Mucosa of stomach (tissue), 1 donor: ENCODE results near the gene VPS16.
"Not testable (repeated sequence)": the region's sequence is repeated elsewhere in the genome, so short reads cannot be mapped to it uniquely, and the experiment has no call there.

Experiments
- H3K27me3 ChIP-seq: one replicate; pipeline ENCODE4 v1.7.0; 2013; ENCODE audit warnings: mild to moderate bottlenecking, low read length; ENCODE audit not compliant: control insufficient read depth, insufficient read depth
- H3K36me3 ChIP-seq: one replicate; pipeline ENCODE4 v1.7.0; 2013; ENCODE audit warnings: low read length; ENCODE audit not compliant: control insufficient read depth, insufficient read depth
- H3K4me1 ChIP-seq: one replicate; pipeline ENCODE4 v1.7.0; 2013; ENCODE audit warnings: mild to moderate bottlenecking, low read length; ENCODE audit not compliant: control insufficient read depth, insufficient read depth
- H3K4me3 ChIP-seq: one replicate; pipeline ENCODE4 v1.7.0; 2013; ENCODE audit warnings: low read length
- H3K9ac ChIP-seq: one replicate; pipeline ENCODE4 v1.7.0; 2013; ENCODE audit warnings: mild to moderate bottlenecking, low read length, moderate library complexity
- H3K9me3 ChIP-seq: one replicate; pipeline ENCODE4 v1.7.0; 2013; ENCODE audit warnings: mild to moderate bottlenecking, low read length, moderate library complexity; ENCODE audit not compliant: control insufficient read depth
- donor health status: Pancreatic carcinoma.

The VPS16 gene

DNA sequence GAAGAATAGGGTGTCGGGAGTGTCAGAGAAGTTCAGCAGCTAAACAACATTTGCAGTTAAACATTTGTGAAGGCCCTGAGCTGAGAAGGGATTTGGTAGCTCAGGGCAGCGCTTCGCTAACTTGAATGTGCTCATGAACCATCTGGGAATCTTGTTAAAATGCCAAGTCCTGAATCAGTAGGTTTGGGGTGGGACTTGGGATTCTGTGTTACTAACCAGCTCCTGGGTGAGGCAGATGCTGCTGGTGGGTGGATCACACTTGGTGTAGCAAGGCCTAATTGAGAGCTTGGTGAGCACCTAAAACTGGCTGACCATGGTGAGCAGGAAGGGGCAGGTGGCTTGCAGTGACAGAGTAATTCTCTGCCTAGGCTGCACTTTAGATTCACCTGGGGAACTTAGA, 38.6 kb downstream of the VPS16 start:
- Histone ChIP-seq H3K27me3 (no peaks in the 10 kb centered on the region), H3K9me3 (no peaks in the 10 kb centered on the region), H3K4me3 (no peak overlapping the region), H3K36me3 (no peaks in the 10 kb centered on the region), H3K4me1 (peaks cover 8% of the 10 kb centered on the region), H3K9ac (no peak overlapping the region)

- Histone ChIP-seq H3K4me3 (no peak overlapping the region), H3K27me3 (no peaks in the 10 kb centered on the region), H3K4me1 (no peaks in the 10 kb centered on the region), H3K36me3 (no peaks in the 10 kb centered on the region), H3K9ac (no peak overlapping the region), H3K9me3 (no peaks in the 10 kb centered on the region)
Measured at GRCh38 chr20:2880650-2881049, 40.1 kb downstream of the VPS16 start.

GRCh38 chr20:2883726-2884637, 43.4 kb downstream of the VPS16 start:
- Histone ChIP-seq H3K9ac (no peak overlapping the region), H3K9me3 (no peaks in the 10 kb centered on the region), H3K4me3 (no peak overlapping the region), H3K4me1 (no peaks in the 10 kb centered on the region), H3K36me3 (no peaks in the 10 kb centered on the region), H3K27me3 (no peaks in the 10 kb centered on the region)

GRCh38 chr20:2887715-2888114, 47.2 kb downstream of the VPS16 start:
- H3K4me1 ChIP-seq = peaks cover 4% of the 10 kb centered on the region
- no peaks in the 10 kb centered on the region for H3K36me3 ChIP-seq
- H3K9me3 ChIP-seq = no peaks in the 10 kb centered on the region
- H3K27me3 ChIP-seq = no peaks in the 10 kb centered on the region
- H3K9ac ChIP-seq = no peak overlapping the region
- no peak overlapping the region for H3K4me3 ChIP-seq

- H3K27me3 ChIP-seq = no peaks in the 10 kb centered on the region
- no peak overlapping the region for H3K4me3 ChIP-seq
- H3K4me1 ChIP-seq = peaks cover 4% of the 10 kb centered on the region
- H3K9me3 ChIP-seq = no peaks in the 10 kb centered on the region
- H3K36me3 ChIP-seq = no peaks in the 10 kb centered on the region
- no peak overlapping the region for H3K9ac ChIP-seq
Measured at GRCh38 chr20:2888224-2888955, 47.8 kb downstream of the VPS16 start.

DNA sequence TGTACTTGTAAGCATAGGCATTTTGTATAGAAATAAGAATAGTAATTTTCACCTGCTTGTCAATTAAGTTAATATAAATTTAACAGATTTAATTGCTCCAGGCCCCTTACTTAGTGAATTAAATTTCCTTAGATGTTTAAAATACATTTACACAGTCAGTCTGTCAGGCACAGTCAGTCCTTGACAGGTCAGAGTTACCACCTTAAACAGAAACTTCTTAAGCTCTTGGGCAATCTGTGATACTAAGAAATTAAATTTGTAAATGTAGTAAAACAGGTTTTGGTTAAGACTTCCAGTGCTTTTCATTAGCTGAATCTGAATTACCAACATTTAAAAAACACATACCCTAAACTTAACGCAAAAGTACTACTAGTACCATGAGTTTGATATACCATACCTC, 48.7 kb downstream of the VPS16 start:
- peaks cover 4% of the 10 kb centered on the region for H3K4me1 ChIP-seq
- no peaks in the 10 kb centered on the region for H3K27me3 ChIP-seq
- no peak overlapping the region for H3K4me3 ChIP-seq
- no peak overlapping the region for H3K9ac ChIP-seq
- no peaks in the 10 kb centered on the region for H3K36me3 ChIP-seq
- H3K9me3 ChIP-seq = no peaks in the 10 kb centered on the region

- H3K4me3 ChIP-seq = no peak overlapping the region
- H3K27me3 ChIP-seq = no peaks in the 10 kb centered on the region
- H3K4me1 ChIP-seq = peaks cover 4% of the 10 kb centered on the region
- no peaks in the 10 kb centered on the region for H3K9me3 ChIP-seq
- no peaks in the 10 kb centered on the region for H3K36me3 ChIP-seq
- no peak overlapping the region for H3K9ac ChIP-seq
Measured at GRCh38 chr20:2889797-2890196, 49.3 kb downstream of the VPS16 start.

- no peaks in the 10 kb centered on the region for H3K9me3 ChIP-seq
- H3K36me3 ChIP-seq = no peaks in the 10 kb centered on the region
- no peak overlapping the region for H3K9ac ChIP-seq
- no peaks in the 10 kb centered on the region for H3K27me3 ChIP-seq
- H3K4me1 ChIP-seq = peaks cover 4% of the 10 kb centered on the region
- no peak overlapping the region for H3K4me3 ChIP-seq
Measured at GRCh38 chr20:2890742-2891141, 50.2 kb downstream of the VPS16 start.

DNA sequence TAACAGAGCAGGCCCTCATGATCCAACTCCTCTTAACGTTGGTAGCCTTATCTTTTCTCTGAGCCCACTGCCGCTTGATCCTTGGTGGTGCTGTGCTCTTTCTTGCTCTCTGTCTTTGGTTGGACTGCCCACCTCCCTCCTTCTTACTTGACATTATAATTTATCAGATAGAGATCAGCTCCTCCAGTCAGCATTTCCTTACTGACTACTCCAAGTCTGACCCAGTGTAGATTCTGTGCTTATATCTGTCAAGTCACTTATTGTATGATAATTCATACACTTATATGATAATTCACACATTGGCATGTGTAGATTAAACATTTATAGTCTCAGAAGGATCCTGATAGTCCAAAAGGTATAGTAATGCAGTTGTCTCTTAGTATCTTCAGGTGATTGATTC, 50.8 kb downstream of the VPS16 start:
- Histone ChIP-seq H3K36me3 (no peaks in the 10 kb centered on the region), H3K4me3 (no peak overlapping the region), H3K4me1 (peaks cover 4% of the 10 kb centered on the region), H3K9ac (no peak overlapping the region), H3K9me3 (no peaks in the 10 kb centered on the region), H3K27me3 (no peaks in the 10 kb centered on the region)

DNA sequence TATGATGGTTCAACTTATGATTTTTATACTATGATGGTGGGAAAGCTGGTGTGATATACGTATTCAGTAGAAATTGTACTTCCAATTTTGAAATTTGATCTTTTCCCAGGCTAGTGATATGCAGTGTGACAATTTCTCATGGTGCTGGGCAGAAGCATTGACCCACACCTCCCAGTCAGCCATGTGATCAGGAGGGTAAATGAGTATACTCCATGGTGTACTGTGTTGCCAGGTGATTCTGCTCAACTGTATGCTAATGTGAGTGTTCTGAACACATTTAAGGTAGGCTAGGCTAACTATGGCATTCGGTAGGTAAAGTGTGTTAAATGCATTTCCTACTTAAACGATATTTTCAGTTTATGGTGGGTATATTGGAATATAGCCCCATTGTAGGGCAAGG, 51.8 kb downstream of the VPS16 start:
- H3K9me3 ChIP-seq = no peaks in the 10 kb centered on the region
- H3K27me3 ChIP-seq = no peaks in the 10 kb centered on the region
- H3K36me3 ChIP-seq = no peaks in the 10 kb centered on the region
- no peak overlapping the region for H3K4me3 ChIP-seq
- no peak overlapping the region for H3K9ac ChIP-seq
- H3K4me1 ChIP-seq = peaks cover 4% of the 10 kb centered on the region

DNA sequence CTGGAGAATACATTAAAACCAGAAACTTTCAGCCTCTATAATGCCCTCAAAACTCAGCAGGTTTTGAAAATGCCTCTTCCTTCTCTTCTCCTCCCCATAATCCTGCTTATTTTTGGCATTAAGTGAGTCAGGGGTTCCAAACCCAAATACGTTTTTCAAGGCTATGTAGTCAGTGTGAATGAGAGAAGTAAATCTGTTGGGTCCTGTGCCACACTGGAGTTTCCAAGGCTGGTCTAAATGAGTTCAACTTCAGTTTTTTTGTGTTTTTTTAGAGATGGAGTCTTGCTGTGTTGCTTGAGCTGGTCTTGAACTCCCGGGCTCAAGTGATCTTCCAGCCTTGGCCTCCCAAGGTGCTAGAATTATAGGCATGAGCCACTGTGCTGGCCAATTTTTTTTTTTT, 53.7 kb downstream of the VPS16 start:
- no peaks in the 10 kb centered on the region for H3K9me3 ChIP-seq
- H3K9ac ChIP-seq = no peak overlapping the region
- H3K36me3 ChIP-seq = no peaks in the 10 kb centered on the region
- peaks cover 4% of the 10 kb centered on the region for H3K4me1 ChIP-seq
- no peaks in the 10 kb centered on the region for H3K27me3 ChIP-seq
- H3K4me3 ChIP-seq = no peak overlapping the region

GRCh38 chr20:2895154-2895553, 54.6 kb downstream of the VPS16 start:
- H3K4me3 ChIP-seq, H3K4me1 ChIP-seq, H3K9me3 ChIP-seq, H3K36me3 ChIP-seq, H3K27me3 ChIP-seq, H3K9ac ChIP-seq: not testable (repeated sequence)
